SH-SY5Y (cell line): Measurements from ENCODE around the gene TMEM266.

Source experiments
- GATA2 ChIP-seq: IDR thresholded peaks from 2 replicates; pipeline ENCODE4 v1.6.1; 2011; ENCODE audit warnings: mild to moderate bottlenecking, low read depth, low read length
- GATA3 ChIP-seq: IDR thresholded peaks from 2 replicates; pipeline ENCODE4 v1.6.1; 2011; ENCODE audit warnings: low read depth, mild to moderate bottlenecking, low read length, moderate library complexity

DNA sequence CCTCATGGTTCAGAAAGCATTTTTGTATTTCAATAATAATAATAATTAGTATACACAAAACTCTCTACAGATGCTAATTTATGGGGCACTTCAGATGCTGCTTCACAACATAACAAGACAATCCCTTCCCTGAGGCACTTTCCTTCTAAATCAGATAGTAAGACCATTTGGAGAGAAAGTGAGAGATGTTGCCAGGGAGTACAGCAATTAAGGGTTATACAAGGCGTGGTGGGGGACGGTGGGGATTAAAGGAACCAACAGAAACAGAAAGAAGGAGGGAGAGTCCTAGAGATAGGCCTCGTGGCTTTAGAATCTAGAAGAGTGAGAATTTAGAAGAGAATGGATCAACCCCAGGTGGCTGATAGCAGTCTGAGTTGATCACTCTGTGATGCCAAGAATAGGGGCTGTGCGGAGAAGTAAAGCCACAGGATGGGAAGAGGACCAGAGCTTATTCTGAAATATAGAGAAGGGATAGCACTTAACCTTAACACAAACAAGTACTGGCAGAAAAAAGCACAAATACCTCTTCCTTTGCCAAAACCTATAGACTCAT, 174.6 kb downstream of the TMEM266 start:
- TF ChIP-seq GATA2 (no peak), GATA3 (no peak)
